Measurements from ENCODE around the gene FCN3.

FCN3 gene

GRCh38 chr1:27398405-27399149 lies 24.0 kb upstream of the FCN3 start:
- no peak for TF ChIP-seq SIN3A (IDR thresholded peaks at IDR 0.05; ENCODE audit: borderline replicate concordance, insufficient read depth, low read length)
- no peak for TF ChIP-seq POLR2AphosphoS5 (IDR thresholded peaks at IDR 0.05; ENCODE audit: low read depth, low read length)
- TF ChIP-seq REST (IDR thresholded peaks at IDR 0.05; ENCODE audit: insufficient read depth in 1 of 2, low read depth in 2 of 2, low read length in 2 of 2), result no peak
- TF ChIP-seq TAF1 (IDR thresholded peaks at IDR 0.05; ENCODE audit: borderline replicate concordance, insufficient read depth, low read length), result no peak
- no peak for TF ChIP-seq FOXP2 (optimal IDR thresholded peaks at IDR 0.05; ENCODE audit: borderline replicate concordance, extremely low read depth, extremely low read length, insufficient read depth)

GRCh38 chr1:27397749-27398148 lies 23.1 kb upstream of the FCN3 start:
- no peak for TF ChIP-seq SIN3A (IDR thresholded peaks at IDR 0.05; ENCODE audit: borderline replicate concordance, insufficient read depth, low read length)
- TF ChIP-seq TAF1 (IDR thresholded peaks at IDR 0.05; ENCODE audit: borderline replicate concordance, insufficient read depth, low read length), result no peak
- no peak for TF ChIP-seq FOXP2 (optimal IDR thresholded peaks at IDR 0.05; ENCODE audit: borderline replicate concordance, extremely low read depth, extremely low read length, insufficient read depth)
- no peak for TF ChIP-seq REST (IDR thresholded peaks at IDR 0.05; ENCODE audit: insufficient read depth in 1 of 2, low read depth in 2 of 2, low read length in 2 of 2)
- TF ChIP-seq POLR2AphosphoS5 (IDR thresholded peaks at IDR 0.05; ENCODE audit: low read depth, low read length), result no peak

GRCh38 chr1:27397110-27397509 lies 22.5 kb upstream of the FCN3 start:
- TF ChIP-seq SIN3A (IDR thresholded peaks at IDR 0.05; ENCODE audit: borderline replicate concordance, insufficient read depth, low read length) (no peak), TAF1 (IDR thresholded peaks at IDR 0.05; ENCODE audit: borderline replicate concordance, insufficient read depth, low read length) (no peak), REST (IDR thresholded peaks at IDR 0.05; ENCODE audit: insufficient read depth in 1 of 2, low read depth in 2 of 2, low read length in 2 of 2) (no peak), POLR2AphosphoS5 (IDR thresholded peaks at IDR 0.05; ENCODE audit: low read depth, low read length) (no peak), FOXP2 (optimal IDR thresholded peaks at IDR 0.05; ENCODE audit: borderline replicate concordance, extremely low read depth, extremely low read length, insufficient read depth) (no peak)

- TF ChIP-seq REST (IDR thresholded peaks at IDR 0.05; ENCODE audit: insufficient read depth in 1 of 2, low read depth in 2 of 2, low read length in 2 of 2) (no peak), TAF1 (IDR thresholded peaks at IDR 0.05; ENCODE audit: borderline replicate concordance, insufficient read depth, low read length) (no peak), FOXP2 (optimal IDR thresholded peaks at IDR 0.05; ENCODE audit: borderline replicate concordance, extremely low read depth, extremely low read length, insufficient read depth) (no peak), POLR2AphosphoS5 (IDR thresholded peaks at IDR 0.05; ENCODE audit: low read depth, low read length) (no peak; the same call in 1 of the 2 replicates), SIN3A (IDR thresholded peaks at IDR 0.05; ENCODE audit: borderline replicate concordance, insufficient read depth, low read length) (no peak)
Measured at GRCh38 chr1:27395441-27396195, 21.0 kb upstream of the FCN3 start.

Measured in PFSK-1 (cell line).